ENCODE measurements around the gene CNTN1.
"Not testable (repeated sequence)": the region's sequence is repeated elsewhere in the genome, so short reads cannot be mapped to it uniquely, and the experiment has no call there.

CNTN1 gene

DNA sequence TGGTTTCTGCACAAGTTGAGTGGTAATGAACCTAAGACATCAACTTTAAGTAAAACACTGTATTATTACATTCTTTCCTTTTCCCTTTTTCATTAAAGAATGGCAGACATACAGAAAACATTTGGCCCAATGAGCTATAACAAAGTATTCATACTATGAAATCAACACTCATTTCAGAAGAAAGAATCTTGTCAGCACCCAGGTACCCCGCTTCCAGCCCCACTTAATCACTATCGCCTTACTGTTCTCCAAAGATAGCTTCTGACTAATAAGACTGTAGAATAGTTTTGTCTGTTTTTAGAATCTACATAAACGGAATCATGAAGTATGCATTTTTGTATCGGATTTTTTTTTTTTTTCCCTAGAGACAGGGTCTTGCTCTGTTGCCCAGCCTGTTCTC is 9.5 kb downstream of the CNTN1 start:
- DNase-seq: no peak

DNA sequence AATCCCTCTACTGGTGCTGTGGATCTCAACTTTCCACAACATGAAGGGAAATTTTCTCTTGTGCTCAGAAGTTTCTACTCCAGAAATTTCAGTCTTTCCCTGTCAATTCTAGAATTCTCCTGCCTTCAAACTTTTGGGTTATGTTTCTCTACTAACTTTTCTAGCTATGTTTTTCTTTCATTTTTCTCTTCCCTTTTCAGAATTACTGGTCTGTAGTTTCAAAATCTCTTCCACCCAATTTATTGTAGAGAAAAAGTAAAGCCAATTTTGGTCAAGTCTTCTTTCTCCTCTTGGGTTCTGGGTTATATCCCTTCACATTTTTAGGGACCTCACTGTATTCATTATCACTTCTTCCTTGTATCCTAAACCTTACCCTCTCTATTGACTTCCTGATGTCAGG is 18.9 kb downstream of the CNTN1 start:
- DNase-seq: no peak

DNA sequence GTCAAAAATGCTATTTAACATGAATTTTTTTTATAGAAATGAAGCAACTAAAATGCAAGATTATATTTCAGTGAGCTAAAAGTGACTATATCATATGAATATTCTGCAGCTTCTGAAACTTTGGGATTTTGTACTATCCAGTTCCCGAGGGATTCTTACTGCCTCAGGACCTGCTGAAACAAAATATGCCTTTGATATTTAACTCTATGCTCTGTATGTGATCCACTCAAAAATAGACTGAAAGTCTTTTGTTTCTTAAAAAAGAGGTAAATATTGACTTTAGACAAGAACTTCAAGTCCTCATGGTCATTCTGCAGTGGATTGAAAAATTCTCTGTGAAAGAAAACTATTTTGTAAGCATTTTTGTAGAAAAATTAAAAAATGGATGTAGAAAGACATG is 22.4 kb downstream of the CNTN1 start:
- no peak for DNase-seq

DNA sequence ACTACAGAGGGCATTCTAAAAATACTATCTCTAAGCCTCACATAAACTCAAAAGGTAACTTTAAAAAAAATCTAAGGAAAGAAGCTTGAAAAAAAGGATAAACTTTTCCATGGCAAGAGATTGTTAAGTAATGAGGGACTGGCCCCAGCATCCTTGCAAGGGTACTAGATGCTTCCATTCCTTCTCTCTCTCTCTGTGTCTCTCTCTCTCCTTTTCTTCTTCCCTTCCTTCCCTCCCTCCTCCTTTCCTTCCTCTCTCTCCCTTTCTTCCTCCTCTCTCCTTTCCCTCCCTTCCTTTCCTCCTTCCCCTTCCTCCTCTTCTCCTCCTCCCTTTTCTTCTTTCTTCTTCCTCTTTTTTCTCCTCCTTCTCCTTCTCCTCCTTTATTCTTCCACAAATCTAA is 23.8 kb downstream of the CNTN1 start:
- DNase-seq: no peak

DNA sequence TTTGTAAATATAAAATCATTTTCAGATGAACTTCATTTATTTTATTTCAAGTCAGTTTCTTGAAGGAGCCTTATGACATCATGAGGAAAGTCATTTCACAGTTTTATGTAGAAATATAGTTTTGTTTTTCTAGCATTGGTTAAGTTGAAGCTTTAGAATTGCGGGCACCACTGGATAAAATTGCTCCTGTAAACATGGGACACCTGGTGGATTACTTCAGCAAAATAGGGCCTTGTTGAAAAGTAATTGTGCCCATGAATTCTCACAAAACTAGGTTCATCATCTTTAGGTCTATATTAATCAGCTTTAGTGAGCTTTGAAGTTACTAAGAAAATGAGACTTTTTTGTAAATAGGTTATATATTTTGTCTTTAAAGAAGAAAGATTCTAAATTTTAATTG is 25.3 kb downstream of the CNTN1 start:
- DNase-seq: no peak

DNA sequence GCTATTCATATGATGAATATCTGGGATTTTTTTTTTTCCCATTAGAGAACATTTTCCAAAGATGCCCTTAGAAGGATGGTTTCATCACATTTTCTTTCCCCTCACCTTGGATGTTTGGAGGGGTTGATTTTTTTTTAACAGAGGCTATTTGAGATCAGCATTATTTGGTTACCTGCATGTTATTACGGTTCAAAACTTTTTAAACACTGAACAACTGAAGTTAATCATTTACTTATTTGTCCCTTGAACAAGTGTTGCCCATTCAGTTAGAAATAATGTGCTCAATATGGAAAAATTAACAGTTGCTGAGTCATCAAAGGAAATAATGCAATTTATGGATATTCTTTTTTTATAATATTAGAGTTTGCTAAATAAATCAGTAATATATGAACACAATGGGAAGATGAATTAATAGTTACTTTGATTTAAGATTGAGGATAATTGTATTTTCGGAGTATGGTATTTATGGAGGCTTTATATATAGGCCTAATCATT is 26.7 kb downstream of the CNTN1 start:
- no peak for DNase-seq

DNA sequence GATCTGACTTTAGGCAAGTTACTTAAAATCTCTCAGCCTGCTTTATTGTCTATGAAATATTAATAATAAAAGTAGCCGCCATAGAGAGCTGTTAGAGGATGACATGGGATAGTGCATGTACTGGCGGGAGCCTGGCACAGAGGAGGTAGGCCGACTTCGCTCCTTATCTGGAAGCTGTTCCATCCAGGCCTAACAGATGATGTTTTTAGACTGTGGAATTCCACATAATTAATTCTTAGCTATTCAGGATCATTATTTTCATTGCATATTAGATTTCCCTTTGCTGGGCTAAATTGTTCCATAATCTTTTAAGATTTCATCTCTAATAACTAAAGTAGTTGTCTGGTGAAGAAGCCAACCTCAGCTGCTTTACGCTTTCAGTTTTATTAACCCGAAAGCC is 30.8 kb downstream of the CNTN1 start:
- no peak for DNase-seq

DNA sequence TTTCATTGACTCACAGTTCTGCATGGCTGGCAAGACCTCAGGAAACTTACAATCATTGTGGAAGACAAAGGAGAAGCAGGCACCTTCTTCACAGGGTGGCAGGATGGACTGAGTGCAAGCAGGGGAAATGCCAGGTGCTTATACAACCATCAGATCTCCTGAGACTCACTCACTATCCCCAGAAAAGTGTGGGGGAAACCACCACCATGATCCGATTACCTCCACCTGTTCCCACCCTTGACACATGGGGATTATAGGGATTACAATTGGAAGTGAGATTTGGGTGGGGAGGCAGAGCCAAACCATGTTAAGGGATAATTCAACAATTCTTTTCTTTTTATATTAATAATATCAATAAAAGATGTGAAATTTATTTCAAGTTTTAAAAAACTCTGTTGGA is 34.1 kb downstream of the CNTN1 start:
- DNase-seq: no peak

DNA sequence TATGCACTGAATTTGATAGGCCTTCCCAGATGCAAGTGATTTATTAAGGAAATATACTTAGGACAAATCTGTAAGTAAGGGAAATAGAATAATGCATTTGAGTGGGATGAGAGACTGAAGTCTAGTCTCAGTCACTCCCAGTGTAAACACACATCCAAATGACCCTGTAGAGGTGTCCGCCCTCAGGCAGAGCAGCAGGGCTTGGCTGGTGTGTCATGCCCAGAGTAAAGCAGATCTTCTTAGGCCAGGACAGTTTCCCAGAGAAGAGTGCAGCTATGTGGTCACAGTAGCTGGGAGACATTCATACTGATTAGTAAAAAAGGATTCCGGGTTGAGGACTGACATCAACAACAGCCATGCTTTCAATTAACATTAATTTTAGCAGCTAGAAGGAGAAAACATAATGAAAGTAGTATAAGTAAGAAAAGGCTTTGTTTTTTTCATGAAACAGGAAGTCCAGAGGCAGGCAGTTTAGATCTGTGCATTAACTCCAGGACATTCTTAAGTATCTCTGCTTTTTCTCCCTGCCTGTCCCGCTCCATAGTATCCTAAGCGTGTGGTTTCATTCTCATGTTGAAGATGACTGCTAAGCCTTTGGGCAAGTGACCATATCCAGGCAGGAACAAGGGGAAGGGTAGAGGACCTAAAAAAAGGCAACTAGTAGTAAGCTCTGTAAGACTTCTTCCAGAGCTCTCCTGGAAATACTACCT is 35.7 kb downstream of the CNTN1 start:
- peak in 1 of 2 experiments; percentile 3 for DNase-seq

DNA sequence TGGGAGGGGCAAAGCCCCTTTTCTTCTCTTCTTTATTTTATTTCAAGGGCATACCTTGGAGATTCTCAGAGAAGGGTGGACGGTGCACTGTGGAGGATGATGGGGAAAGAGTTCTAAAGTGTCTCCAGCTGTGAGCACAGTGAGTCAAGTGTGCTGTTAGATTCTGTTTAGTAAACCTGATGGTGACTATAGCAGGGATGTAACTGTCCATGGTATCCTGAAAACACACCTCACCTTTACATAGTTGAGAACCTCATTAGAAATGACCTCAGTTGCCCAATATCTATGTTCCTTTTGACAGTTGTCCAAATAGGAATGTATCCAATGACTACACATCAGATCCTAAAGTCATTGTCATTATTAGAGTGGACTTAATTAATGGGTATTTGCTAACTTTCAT is 38.0 kb downstream of the CNTN1 start:
- no peak for DNase-seq

DNA sequence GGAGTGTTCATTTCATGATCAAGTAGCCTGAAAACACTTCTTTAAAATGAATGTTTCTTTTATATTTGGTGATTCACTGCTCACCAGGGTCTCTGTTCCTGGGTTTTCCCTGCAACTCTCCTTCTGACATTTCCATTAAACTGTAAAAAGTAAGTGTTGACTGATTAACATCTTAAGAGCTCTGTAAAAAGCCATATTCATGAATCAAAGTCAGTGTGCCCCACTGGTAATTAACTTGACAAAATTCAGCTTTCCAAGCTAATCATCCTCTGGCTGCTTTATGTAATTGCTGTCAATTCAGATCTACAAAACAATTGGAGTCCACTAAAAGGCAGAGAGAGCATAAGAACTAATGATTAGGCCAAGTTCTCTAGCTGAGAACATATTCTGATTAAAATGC is 41.6 kb downstream of the CNTN1 start:
- DNase-seq: no peak

DNA sequence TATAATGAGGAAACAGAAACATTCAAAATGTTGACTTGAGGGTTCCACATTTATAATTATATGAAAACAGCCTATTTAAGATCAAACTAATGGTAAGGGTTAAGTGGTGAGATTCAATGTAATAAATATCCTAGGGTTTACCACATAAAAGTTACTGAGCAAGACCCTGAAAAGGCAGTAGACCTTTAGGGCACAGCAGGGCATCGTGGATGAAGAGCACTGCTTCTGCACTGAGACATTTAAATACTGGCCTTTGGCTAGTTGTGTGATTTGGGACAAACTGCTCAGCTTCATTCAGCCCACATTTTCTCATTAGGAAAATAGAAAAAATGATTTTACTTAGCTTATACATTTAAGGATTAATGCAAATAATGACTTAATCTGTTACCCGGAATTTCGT is 42.0 kb downstream of the CNTN1 start:
- no peak for DNase-seq

DNA sequence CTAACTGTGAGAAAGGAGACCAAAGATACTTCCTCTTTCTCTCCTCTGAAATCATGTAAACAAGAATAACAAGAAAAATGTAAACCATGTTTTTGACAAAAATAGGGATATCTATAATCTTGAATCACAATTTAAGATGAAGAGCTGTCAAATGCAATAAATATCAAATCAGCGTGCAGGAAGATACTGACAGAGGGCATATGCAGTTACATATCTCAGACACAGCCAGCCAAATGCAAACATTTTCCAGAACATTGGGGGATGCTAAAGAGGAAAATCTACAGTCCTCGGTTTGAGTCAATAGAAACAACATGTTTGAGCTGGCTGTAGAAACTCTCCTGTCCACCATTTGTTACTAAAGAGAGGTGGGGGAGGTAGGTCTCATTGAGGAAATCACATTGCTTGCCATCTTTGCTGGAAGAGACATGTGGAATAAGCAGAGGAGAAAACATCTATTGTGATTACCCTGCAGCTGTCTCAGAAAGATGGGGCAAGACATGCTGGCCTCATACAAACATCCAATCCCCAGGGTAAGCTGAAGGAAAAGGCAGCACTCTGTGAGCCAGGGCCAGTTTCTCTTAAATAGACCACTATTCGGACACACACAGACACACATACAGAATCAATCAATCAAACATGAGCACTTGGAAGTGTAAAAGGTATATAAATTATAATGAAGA is 43.5 kb downstream of the CNTN1 start:
- DNase-seq: no peak

DNA sequence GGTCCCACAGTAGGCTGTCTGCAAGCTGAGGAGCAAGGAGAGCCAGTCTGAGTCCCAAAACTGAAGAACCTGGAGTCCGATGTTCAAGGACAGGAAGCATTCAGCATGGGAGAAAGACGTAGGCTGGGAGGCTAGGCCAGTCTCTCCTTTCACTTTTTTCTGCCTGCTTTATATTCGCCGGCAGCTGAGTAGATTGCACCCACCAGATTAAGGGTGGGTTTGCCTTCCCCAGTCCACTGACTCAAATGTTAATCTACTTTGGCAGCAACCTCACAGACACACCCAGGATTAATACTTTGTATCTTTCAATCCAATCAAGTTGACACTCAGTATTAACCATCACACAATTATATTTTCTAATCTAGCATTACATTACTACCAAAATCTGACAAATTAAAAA is 45.2 kb downstream of the CNTN1 start:
- not testable (repeated sequence) for DNase-seq

DNA sequence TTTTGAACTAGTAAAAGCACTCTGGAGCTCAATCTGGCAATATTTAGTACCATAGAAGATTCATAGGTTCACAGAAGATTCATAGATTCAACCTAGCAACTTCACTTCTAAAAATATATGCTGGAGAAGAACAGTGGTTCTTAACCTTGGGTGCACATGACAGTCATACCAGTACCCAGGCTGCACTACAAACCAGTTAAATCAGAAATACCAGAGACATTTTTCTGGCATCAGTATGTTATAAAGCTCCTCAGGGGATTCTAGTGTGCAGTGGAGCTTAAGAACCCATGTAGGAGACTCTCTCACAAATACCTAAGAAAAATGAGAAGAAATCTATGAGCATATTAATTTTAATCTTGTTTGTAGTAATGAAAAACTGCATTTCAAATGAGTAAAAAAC is 46.6 kb downstream of the CNTN1 start:
- DNase-seq: no peak

DNA sequence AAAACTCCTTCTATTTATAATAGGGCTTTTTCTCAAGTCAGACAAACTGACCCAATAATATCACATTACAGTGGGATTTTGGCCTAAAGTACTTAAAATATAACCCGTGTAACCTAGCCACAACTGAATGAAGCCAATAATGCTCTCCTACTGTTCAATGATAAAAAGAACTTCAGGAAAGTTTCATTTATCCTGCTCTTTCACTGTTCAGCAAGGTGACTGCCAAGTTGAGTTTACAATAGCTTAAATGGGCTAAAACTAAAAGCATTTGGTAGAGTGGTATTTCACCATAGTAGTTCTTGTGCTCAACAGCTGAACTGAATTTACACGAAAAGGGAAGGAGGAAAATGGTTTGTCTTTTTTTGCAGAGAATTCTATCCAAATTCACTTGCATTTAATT is 49.8 kb downstream of the CNTN1 start:
- no peak for DNase-seq

DNA sequence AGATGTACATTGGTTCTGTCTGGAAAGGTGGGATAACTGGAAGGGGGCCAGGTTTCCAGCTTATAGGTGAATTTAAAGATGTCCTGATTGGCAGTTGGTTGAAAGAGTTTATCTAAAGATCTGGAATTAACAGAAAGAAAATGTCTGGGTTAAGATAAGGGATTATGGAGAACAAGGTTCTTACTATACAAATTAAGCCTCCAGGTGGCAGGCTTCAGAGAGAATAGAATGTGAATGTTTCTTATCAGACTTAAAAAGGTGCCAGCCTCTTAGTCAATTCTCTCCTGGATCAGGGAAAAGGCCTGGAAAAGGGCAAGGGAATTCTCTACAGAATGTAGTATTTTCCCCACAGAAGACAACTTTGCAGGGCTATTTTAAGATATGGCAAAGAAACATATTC is 53.1 kb downstream of the CNTN1 start:
- DNase-seq: peak in 1 of 2 experiments; percentile 2

DNA sequence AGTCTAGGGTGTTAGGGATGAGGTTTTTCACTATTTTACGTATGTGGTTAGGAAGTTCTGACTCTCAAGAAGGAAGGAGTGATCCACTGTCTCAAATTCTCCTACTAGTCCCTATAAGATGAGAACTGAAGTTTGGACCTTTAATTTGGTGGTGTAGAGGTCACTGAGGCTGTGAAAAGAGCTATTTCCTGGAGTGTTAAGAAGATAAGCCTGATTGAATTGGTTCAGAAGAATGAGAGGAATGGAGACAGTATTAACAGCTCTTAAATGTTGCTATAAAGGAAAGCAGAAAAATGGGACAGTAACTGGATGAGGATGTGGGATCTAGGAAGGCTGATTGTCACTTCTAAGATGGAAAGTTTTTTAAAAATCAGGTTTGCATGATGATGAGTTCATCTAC is 57.6 kb downstream of the CNTN1 start:
- no peak for DNase-seq

DNA sequence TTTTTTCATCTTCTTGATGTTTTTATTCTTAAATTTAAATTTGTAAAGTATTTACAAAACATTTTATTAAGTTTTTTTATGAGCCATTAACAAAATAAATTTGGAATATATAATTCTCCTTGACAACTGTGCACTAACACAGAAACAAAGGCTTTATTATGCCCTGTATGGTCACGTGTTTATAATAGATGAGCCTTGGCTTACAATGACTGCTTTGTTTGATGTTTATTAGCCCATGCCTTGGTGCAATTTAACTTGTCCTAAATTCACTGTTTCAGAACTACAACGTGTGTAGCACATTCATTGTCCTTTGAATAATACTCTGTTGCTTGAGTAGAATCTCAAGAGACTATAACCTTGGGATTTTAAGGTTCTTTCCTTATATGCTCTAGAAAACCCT is 59.8 kb downstream of the CNTN1 start:
- DNase-seq: no peak

DNA sequence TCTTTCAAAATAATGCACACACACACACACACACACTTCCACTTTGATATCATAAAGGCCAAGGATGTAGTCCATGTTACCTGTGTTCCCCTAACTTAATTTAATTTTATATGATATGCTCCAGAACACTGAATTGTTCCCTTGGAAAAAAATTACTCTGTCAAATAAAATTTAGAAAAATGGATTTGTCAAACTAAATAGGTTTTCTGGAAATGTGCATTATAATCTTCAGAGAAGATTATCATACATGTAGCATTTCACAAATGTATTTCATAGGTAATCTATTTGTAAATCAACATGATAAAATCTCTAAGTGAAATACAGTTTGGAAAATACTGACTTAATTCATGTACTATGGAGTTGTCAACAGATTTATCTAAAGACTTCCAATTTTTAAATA is 68.6 kb downstream of the CNTN1 start:
- no peak for DNase-seq

DNA sequence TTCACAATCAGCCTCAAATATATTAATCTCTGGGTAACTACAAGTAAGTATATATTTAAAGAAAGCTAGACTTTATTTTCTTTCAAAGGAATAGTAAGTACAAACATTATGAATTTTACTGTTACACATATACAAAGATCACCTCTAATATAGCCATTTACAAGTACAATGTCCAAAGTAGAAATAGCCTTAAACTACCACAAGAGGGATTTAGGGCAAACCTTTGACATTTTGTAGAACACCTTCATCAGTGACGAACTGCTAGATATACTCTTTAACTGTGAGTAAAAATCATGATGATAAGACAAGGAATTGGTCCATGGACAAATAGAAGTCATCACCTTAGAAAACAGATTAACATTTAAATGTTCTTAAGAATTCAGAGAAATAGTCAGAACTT is 69.8 kb downstream of the CNTN1 start:
- DNase-seq: peak in 1 of 2 experiments; percentile 11

DNA sequence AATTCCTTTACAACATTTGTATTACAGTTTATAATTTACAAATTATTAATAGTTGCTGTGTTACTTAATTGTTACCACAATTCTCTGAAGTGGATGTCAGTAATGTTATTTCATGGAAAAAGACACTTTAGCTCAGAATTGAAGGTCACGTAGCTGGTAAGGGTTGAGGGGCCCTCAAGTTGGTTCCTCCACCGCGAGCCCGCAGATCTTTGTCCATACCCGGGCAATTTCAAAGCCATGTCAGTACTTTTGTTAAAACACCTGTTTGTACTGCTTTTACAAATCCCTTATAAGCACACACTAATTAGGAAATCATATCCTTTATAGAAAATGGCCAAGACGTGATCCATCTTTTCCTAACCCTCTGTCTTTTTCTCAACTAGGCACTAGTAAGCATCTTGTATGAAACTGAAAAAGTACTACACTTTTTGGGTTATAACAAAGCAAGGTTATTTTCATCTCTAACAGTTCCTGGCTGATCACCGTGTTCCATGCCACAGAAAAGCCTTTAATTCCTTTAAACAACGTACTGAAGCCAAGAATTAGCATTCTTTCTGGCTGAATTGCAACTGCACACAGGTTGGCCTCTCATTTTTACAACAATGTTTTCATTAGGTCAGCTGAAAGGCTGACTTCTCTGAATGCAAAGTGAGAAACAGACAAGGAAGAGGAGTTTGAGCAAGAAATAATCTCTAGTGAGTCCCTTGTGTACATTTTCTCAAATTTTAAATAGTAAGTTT is 76.1 kb downstream of the CNTN1 start:
- no peak for DNase-seq

DNA sequence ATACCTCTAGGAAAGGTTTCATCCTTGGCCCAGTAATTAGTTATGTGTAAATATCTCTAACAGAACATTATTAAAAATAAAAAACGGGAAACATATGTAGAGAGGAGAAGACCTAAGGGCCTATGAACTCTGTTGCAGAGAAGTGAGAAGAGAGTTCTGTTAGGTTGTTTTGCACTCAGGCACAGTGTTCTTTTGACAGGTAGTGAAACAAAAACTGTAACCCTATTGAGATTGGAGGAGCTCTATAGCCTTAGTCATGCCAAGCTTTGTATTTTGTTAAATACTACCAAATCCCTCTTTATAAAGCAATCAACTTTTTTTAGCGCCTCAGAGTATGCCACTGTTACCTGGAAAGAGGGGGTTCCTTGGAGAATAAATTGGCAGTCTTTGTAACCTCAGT is 77.6 kb downstream of the CNTN1 start:
- DNase-seq: no peak

DNA sequence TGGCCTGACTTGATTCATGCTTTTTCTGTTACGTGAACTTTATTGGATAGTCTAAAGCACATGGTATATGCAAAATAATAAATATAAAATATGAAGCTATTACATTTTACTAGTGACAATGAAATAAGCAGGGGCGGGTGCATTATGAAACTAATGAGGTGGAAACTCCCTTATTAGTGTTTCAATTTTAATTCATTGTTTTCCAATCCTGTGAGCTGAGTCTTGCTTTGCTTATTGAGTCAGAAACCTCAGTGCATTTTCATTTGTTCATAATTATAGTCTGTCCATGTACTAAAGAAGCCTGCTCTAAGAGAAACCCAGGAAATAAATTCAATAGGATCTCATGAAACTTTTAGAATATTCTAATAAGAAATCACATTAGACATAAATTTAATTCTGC is 78.5 kb downstream of the CNTN1 start:
- no peak for DNase-seq

Data from Kasumi-1 (cell line).